ENCODE data around the gene INHBB.

INHBB gene

DNA sequence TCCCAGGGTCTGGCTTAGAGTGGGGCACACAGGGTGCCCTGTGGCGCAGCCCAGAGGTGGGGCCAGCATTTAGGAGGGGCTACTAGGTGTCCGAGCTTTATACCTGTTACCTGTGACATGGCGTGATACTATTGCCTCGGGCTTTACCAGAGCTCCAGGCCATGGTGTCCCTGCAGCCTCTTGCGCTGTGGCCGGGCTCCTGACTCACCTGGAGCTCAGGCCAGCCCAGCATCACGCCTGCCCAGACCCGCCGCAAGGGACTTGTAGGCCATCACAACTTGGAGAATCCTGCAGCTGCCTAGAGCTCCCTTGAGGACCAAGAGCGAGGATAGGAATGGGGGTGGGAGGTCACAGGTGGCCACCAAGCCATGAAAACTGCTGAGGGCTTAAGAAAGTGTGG is 8.0 kb downstream of the INHBB start:
- no peaks in the 10 kb centered on the region for H3K36me3 Mint-ChIP-seq
- H3K4me1 Mint-ChIP-seq = peaks cover 8% of the 10 kb centered on the region

GRCh38 chr2:120354467-120354866 is 8.5 kb downstream of the INHBB start:
- no peak overlapping the region for H3K27ac Mint-ChIP-seq
- ATAC-seq (no peak), DNase-seq (ENCODE audit: low spot score in 2 of 2) (no peak)
- peaks cover 8% of the 10 kb centered on the region for H3K4me1 Mint-ChIP-seq
- H3K36me3 Mint-ChIP-seq = no peaks in the 10 kb centered on the region
- no peaks in the 10 kb centered on the region for H3K9me3 Mint-ChIP-seq
- no peak overlapping the region for H3K4me3 Mint-ChIP-seq

More for the DNA sequence above, 8.0 kb downstream of the INHBB start:
- no peaks in the 10 kb centered on the region for H3K9me3 Mint-ChIP-seq
- ATAC-seq (no peak), DNase-seq (ENCODE audit: low spot score in 2 of 2) (no peak)
- H3K4me3 Mint-ChIP-seq = no peak overlapping the region
- no peak overlapping the region for H3K27ac Mint-ChIP-seq

DNA sequence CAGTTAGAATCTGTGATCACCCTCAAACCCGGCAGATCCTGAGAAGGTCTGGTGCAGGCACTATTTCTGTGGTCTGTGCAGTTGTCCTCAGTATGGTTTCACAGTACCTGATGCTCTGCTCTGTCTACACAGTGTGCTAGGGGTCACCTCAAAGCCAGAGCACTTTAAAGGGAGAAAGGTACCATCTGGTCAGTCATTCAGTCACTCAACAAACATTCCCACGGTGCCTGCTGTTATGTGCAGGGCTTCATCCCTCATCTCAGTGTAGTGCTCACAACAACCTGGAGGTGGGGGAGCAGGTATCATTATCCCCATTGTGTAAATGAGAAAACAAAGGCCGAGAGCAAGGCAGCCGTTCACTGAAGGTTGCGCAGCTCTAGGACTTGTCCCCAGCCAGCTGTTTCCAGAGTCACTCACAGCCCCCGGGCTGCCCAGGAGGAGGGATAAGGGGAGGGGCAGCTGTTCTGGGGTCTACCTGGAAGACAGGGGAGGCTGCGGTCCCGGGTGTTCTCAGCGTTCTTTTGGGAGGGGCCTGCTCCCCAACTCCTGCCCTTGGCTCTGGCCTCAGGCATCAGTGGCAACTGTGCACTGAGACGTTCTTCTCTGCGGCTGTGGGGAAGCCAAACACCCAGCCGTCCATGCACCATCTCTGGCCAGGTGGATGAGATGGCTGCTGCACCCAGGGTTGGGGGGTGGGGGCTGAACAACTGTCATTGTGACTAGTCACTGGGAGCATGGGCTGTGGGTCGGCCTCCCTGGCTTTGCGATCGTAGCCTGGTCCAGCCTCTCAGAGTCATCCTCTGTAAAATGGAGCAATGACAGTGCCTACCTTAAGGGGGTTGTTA is 9.2 kb downstream of the INHBB start:
- no peak for DNase-seq (ENCODE audit: low spot score in 2 of 2)
- H3K4me1 Mint-ChIP-seq = peaks cover 8% of the 10 kb centered on the region
- no peak overlapping the region for H3K4me3 Mint-ChIP-seq
- H3K9me3 Mint-ChIP-seq = no peaks in the 10 kb centered on the region
- H3K27ac Mint-ChIP-seq = no peak overlapping the region
- no peak for ATAC-seq
- H3K36me3 Mint-ChIP-seq = no peaks in the 10 kb centered on the region

DNA sequence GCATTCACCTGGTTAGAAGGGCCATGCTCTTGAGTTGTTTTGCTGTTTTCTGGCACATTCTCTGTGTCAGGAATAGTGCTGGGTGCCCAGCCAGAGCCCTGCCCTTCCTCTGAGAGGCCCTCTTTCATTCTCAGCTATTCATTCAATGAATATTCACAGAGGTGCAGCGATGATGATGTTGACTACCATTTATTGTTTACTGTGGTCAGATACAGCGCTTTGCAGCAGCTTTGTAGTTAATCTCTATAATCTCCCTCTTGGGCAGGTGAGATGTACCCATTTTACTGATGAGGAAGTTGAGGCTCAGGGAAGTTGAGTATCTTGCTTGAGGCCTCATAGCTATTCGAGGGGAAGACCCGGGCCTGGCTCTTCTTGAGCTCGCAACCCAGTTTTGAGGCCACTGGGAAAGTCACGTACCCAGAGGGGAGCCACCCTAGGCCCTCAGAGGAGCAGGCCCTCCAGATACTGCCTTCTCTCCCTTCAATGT is 9.9 kb downstream of the INHBB start:
- ATAC-seq (no peak), DNase-seq (ENCODE audit: low spot score in 2 of 2) (no peak)
- Mint-ChIP-seq H3K4me1 (peaks cover 8% of the 10 kb centered on the region), H3K36me3 (no peaks in the 10 kb centered on the region), H3K9me3 (no peaks in the 10 kb centered on the region), H3K4me3 (no peak overlapping the region), H3K27ac (no peak overlapping the region)

GRCh38 chr2:120357768-120358167 is 11.8 kb downstream of the INHBB start:
- no peaks in the 10 kb centered on the region for H3K36me3 Mint-ChIP-seq
- ATAC-seq = no peak
- peaks cover 8% of the 10 kb centered on the region for H3K4me1 Mint-ChIP-seq

DNA sequence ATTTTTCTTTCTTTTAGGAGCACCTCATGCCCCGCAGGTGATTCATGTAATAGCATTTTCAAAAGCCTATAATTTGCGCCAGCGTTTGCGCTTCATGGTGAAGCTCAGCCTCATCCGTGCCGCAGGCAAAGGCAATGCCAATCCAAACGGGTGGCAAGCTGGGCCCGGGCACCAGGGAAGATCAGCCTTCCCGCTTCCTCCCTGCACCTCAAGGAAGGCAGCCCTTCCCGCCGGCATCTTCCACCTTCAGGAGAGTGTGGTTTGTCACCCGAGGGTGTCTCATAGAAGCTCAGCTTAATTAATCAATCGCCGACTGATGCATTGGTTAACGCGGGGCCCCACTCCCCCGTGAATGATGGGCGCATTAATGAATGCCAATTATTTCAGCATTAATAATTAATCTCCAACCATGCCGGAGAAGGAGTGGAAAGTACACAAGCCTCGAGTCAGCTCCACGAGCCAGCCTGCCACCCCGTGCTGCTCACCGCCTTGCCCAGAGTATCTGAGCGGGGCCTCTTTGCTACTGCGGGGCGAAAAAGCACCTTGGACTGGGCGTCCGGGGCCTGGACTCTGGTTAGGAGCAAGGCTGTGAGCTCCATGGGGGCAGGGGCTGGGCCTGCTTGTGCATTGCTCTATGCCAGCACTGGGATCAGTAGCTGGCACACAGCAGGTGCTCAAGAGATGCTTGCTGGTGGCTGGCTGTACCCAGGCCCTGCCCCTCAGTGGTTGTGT is 13.0 kb downstream of the INHBB start:
- H3K36me3 Mint-ChIP-seq = no peaks in the 10 kb centered on the region
- no peak overlapping the region for H3K4me3 Mint-ChIP-seq
- peaks cover 8% of the 10 kb centered on the region for H3K4me1 Mint-ChIP-seq
- H3K27ac Mint-ChIP-seq = no peak overlapping the region
- ATAC-seq (no peak), DNase-seq (ENCODE audit: low spot score in 2 of 2) (no peak)
- H3K9me3 Mint-ChIP-seq = no peaks in the 10 kb centered on the region

More at GRCh38 chr2:120357768-120358167, 11.8 kb downstream of the INHBB start:
- no peak overlapping the region for H3K4me3 Mint-ChIP-seq
- no peaks in the 10 kb centered on the region for H3K9me3 Mint-ChIP-seq
- DNase-seq (ENCODE audit: low spot score in 2 of 2) = no peak
- no peak overlapping the region for H3K27ac Mint-ChIP-seq

DNA sequence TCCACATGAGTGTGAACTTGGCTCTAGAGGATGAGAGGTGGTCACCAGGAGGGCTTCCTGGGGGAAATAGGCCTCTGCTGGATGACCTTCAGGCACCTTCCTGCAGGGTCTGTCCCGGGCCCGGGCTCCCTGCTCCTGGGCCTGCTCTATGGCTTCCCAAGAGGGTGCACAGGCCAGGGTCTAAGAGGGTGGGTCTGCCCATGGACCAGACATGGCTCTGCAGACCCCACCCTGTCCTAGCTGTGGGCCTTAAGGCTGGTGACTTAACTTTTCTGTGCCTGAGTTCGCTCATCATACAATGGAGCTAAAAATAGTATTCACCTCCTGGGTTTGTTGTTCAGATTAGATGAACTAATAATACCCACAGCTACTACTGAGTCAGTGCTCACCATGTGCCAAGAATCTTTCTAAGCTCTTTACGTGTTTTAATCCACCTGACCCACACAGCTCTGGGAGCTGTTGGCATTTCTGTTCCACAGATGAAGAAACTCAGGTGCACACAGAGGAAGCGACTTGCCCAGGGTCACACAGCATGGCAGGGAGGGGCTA is 14.4 kb downstream of the INHBB start:
- Mint-ChIP-seq H3K4me1 (no peaks in the 10 kb centered on the region), H3K4me3 (no peak overlapping the region), H3K27ac (no peak overlapping the region), H3K36me3 (no peaks in the 10 kb centered on the region), H3K9me3 (no peaks in the 10 kb centered on the region)
- DNase-seq (ENCODE audit: low spot score in 2 of 2) (no peak), ATAC-seq (no peak)

DNA sequence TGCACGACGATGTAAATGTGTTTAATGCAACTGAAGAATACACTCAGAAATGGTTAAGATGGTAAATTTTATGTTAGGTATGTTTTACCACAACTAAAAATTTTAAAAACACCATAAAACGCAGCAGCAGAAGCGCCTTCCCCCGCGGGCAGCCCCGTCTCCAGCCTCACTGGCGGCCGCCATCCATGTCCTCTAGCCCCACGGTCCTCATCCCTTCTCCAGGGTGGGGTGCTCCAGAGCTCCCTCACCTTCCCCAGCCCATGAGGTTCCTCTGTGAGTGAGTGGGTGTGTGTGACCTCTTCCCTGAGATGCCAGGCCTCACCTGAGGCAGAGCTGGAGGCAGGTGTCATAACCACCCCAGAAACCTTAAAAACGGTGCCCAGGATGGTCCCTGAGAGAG is 17.0 kb downstream of the INHBB start:
- no peak overlapping the region for H3K4me3 Mint-ChIP-seq
- no peak for ATAC-seq
- H3K9me3 Mint-ChIP-seq = no peaks in the 10 kb centered on the region
- DNase-seq (ENCODE audit: low spot score in 2 of 2) = no peak
- no peaks in the 10 kb centered on the region for H3K36me3 Mint-ChIP-seq
- H3K4me1 Mint-ChIP-seq = no peaks in the 10 kb centered on the region
- no peak overlapping the region for H3K27ac Mint-ChIP-seq

- no peaks in the 10 kb centered on the region for H3K36me3 Mint-ChIP-seq
- ATAC-seq (no peak), DNase-seq (ENCODE audit: low spot score in 2 of 2) (no peak)
- H3K4me1 Mint-ChIP-seq = no peaks in the 10 kb centered on the region
- no peaks in the 10 kb centered on the region for H3K9me3 Mint-ChIP-seq
- H3K4me3 Mint-ChIP-seq = no peak overlapping the region
- no peak overlapping the region for H3K27ac Mint-ChIP-seq
Measured at GRCh38 chr2:120365236-120365793, 19.4 kb downstream of the INHBB start.

GRCh38 chr2:120366698-120367097 is 20.8 kb downstream of the INHBB start:
- no peaks in the 10 kb centered on the region for H3K4me1 Mint-ChIP-seq
- DNase-seq (ENCODE audit: low spot score in 2 of 2) (no peak), ATAC-seq (no peak)
- H3K4me3 Mint-ChIP-seq = no peak overlapping the region
- no peaks in the 10 kb centered on the region for H3K9me3 Mint-ChIP-seq
- no peaks in the 10 kb centered on the region for H3K36me3 Mint-ChIP-seq
- no peak overlapping the region for H3K27ac Mint-ChIP-seq

DNA sequence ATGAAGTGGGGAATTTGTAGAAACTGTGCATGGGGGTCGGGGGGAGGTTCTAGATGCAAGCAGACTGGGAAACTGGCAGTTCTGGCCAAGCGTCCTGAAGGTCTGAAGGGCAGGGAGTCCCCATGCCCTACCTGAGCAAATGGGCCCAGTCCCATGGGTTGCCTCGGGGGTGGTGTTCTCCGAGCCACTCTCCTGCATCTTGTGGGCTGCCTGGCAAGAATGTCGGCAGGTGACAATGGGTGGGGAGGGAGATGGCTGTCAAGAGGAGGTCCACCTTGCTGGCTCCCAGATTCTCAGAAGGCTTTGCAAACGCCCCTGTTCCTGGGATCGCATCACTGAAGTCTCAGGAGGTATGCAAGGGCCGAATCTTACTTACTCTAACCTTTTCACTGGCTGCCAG is 21.3 kb downstream of the INHBB start:
- Mint-ChIP-seq H3K4me1 (no peaks in the 10 kb centered on the region), H3K9me3 (no peaks in the 10 kb centered on the region), H3K36me3 (no peaks in the 10 kb centered on the region), H3K27ac (no peak overlapping the region), H3K4me3 (no peak overlapping the region)
- ATAC-seq (no peak), DNase-seq (ENCODE audit: low spot score in 2 of 2) (no peak)

- H3K4me3 Mint-ChIP-seq = no peak overlapping the region
- H3K36me3 Mint-ChIP-seq = no peaks in the 10 kb centered on the region
- ATAC-seq (no peak), DNase-seq (ENCODE audit: low spot score in 2 of 2) (no peak)
- no peaks in the 10 kb centered on the region for H3K4me1 Mint-ChIP-seq
- no peak overlapping the region for H3K27ac Mint-ChIP-seq
- H3K9me3 Mint-ChIP-seq = no peaks in the 10 kb centered on the region
Measured at GRCh38 chr2:120367649-120368048, 21.7 kb downstream of the INHBB start.

GRCh38 chr2:120368086-120368485 is 22.1 kb downstream of the INHBB start:
- no peaks in the 10 kb centered on the region for H3K36me3 Mint-ChIP-seq
- no peaks in the 10 kb centered on the region for H3K4me1 Mint-ChIP-seq
- H3K4me3 Mint-ChIP-seq = no peak overlapping the region
- no peak overlapping the region for H3K27ac Mint-ChIP-seq
- ATAC-seq = no peak
- no peaks in the 10 kb centered on the region for H3K9me3 Mint-ChIP-seq
- no peak for DNase-seq (ENCODE audit: low spot score in 2 of 2)

- Mint-ChIP-seq H3K4me1 (no peaks in the 10 kb centered on the region), H3K36me3 (no peaks in the 10 kb centered on the region), H3K9me3 (no peaks in the 10 kb centered on the region), H3K27ac (no peak overlapping the region), H3K4me3 (no peak overlapping the region)
- DNase-seq (ENCODE audit: low spot score in 2 of 2) (no peak), ATAC-seq (no peak)
Measured at GRCh38 chr2:120369250-120369649, 23.3 kb downstream of the INHBB start.

- no peaks in the 10 kb centered on the region for H3K36me3 Mint-ChIP-seq
- H3K9me3 Mint-ChIP-seq = no peaks in the 10 kb centered on the region
- H3K4me1 Mint-ChIP-seq = no peaks in the 10 kb centered on the region
- ATAC-seq (no peak), DNase-seq (ENCODE audit: low spot score in 2 of 2) (no peak)
- H3K27ac Mint-ChIP-seq = no peak overlapping the region
- H3K4me3 Mint-ChIP-seq = no peak overlapping the region
Measured at GRCh38 chr2:120371969-120372625, 26.2 kb downstream of the INHBB start.

All from stimulated activated effector memory CD8-positive, alpha-beta T cell treated with anti-CD3 and anti-CD28 coated beads, Interleukin-12 subunit alpha, Interleukin-12 subunit beta, amount 100 ng/mL, for 72 hours (primary cell).